ENCODE results near the gene SLC8A3.

SLC8A3 gene

DNA sequence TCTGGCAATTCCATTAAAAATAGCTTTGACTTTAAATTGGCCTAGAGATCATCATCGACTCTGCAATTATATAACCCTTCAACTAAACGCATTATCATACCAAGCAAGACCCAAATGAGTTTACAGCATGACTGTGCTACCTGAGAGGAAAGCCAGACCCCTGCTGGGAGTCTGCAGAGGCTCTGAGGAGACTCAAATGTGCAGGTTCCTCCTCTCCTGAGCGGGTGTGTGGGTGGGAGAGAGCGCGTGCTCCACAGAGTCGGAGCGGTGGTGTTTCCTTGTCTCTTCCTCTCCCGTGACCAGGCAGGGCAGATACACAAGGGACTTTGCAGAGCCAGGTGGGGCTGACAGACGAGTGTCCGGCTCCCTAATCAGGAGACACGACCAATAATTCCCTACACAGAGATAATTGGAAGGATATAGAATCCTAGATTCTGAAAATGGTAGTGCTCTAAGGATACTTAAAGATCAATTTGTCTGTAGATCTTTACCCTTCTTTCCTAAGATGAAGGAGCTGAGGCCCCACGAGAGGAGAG, 74.1 kb downstream of the SLC8A3 start:
- no peak for DNase-seq (ENCODE audit: low read depth)

DNA sequence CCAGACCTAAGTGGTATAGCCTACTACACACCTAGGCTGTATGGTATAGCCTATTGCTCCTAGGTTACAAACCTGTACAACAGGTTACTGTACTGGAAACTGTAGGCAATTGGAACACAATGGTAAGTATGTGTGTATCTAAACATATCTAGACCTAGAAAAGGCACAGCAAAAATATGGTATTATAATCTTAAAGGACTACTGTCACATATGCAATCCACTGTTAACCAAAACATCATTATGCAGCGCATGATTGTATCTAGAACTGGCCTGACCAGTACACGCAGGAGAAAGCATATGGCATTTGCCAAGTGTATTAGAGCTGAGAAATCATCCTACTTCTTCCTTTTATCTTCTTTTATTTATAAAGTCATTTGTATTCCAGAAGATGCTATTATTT, 75.5 kb downstream of the SLC8A3 start:
- no peak for DNase-seq (ENCODE audit: low read depth)

DNA sequence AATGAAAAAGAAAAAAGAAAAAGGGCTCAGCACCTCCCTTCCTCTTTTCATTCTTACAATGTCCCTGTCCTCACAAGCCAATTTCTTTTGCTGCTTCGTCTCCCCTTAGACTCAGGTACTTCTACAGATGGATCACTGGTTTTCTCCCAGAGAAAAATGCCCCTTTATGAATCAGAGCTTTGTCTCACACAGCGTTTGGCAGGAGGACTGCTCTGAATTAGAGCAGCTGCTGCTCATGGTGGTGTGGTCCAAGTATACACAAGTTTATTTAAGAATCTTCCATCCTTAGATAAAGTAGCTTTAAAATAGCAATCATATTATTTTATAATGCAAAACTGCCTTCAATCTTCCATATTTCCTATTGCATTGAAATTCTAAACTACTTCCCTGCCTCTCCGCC, 80.3 kb downstream of the SLC8A3 start:
- DNase-seq (ENCODE audit: low read depth) = no peak

DNA sequence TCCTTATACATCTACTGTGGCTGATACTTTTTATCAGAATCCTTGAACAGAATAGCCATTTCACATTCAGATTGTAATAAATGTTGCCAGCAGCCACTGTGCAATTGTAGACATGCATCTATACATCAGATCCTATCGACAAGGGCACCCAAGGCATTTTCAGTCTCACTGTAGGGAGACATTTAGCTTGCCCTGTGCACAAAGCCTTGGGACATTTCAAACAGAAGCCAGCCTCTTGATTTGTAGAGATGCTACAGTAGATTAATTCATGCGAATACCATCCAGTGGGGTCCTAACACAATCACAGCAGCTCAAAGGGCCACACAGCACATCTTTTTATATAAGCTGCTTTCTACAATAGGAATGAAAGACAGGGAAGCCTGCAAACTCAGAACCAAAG, 81.4 kb downstream of the SLC8A3 start:
- DNase-seq (ENCODE audit: low read depth) = no peak

DNA sequence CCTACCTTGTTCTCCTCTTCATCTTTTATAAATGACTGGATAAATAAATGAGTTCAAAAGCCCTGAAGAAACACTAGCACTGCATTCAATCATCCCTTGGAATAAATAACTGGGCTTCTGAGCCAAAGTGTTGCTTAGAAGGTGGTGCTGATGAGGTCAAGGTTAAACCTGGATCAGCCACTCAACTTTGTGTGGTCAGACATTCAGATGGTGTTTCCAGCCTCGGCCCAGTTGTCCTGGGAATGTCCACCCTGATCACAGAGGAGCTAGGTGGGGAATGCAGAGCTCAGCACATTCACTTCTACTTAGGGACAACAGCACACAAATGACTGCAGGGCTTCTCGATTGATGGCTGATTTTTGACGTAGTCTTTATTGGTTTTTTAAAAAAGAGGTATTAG, 88.7 kb downstream of the SLC8A3 start:
- no peak for DNase-seq (ENCODE audit: low read depth)

DNA sequence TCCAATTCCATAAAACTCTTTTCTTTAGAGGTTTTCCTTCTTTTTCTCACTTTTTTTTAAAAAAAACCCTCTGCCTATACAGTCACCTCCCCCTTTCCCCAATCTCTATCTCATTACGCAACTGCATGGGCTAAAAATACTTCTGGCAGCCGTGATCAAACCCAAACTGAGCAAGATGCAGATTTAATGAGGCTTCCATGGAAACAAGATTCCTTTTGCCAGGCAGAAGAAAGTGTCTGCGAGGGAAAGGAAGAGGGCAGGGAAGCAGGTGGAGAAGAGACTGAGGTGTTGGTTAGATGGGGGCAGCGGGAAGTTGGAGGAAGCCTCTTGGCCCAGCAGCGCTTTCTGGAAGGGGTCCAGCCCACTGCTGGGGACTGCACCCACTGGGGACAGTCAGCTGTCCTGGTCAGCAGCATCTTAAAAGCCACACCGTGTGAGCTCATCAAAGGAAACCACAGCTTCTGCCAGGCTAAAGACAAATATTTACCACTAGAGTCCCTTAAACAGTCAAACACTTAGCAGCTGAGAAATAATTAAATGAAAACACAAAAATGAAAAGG, 90.4 kb downstream of the SLC8A3 start:
- no peak for DNase-seq (ENCODE audit: low read depth)

DNA sequence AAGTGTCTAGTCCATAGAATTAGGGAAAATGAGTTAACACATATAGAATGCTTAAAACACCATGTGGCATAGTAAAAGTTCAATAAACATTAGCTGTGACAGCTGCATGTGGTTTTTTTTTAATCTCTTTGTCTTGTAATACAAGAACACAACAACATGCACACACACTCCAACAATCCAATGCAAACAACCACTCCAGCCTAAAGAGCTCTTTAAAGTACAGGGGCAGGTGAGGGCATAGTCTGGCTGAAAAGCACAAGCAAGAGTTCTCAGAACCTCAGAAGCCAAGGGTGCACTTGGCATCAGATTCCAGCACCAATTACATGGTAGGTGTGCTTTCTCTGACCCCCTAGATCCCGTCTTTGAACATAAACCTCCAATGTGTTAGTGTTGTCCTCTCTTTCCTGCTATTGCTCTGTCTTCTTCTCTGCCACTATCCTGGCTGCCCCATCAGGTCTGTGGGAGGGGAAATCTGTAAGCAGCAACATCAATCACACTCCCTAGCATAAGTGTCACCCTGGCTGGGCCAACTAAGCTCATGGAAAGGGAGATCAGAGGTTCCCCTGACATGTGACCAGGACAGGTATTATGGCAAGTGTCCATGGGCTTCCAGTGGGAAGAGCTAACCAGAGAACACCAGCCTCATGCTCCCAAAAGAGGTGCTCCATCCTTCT, 91.0 kb downstream of the SLC8A3 start:
- no peak for DNase-seq (ENCODE audit: low read depth)

DNA sequence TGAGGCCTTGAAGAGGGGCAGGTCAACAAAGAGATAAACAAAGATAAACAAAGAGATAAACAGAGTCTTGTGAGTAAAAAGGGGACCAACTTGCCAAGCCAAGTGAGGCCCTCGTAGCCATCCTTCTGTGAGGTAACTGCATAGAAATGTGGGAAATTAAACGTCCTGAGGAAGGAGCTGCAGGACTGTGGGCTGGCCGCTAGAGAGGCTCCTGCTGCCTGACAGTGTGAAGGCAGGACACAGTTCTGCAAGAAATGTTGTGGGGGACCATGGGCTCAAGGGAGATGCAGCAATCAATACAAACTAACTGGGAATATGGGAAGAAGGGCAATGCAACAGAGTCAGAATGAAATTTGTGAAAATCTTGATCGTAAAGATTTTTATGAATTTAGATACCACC, 91.9 kb downstream of the SLC8A3 start:
- DNase-seq (ENCODE audit: low read depth) = no peak

DNA sequence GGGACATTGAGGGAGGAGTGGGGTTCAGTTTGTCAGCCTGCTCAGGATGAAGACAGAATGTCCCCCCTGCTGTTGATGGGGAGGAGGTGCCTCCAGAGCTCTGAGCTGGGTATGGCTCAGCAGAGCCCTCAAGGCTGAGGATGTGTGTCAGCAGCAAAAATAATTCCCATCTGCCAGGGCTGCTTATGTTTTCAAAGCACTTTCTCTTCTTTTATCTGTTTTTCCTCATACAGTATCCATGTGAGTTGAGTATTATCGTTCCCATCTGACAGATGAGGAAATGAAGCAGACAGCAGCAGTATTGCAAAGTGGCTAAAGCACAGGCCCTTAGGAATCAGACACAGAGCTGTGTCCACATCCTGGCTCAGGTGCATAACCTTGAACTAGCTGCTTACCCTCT, 94.1 kb downstream of the SLC8A3 start:
- DNase-seq (ENCODE audit: low read depth) = no peak

DNA sequence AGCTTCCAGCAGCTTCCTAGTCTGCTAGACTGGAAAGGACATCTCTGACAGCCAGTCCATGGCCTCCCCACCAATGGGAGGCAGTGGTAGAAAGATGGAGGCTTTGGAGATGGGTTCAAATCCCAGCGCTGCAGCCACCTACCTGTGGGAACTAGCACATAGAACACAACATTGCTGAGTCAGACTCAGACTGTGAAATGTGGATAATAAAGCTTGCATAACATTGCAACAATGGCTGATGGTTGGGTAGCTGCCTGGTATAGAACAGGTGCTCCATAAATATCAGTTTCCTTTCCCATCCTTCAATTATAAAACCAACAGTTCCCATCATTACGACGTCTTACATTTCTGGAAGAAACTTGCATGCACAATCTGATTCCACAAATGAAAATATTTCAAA, 94.6 kb downstream of the SLC8A3 start:
- no peak for DNase-seq (ENCODE audit: low read depth)

DNA sequence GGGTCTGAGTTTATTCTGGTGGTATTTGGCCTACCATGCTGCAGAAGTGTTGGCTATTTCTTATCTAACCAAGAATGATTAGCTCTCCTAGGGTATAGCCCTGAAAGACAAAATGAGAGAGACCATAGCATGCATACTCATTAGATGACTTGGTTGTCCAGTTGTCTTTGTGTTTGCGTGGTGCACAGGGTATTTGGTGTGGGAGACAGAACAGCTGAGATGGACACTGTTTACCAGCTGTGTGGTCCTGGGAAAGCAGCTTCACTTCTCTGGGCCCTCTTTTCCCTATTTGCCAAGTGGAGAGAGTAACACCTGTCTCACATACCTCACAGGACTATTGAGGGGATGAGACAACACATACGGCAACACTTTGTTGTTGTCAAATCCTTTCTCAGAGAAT, 95.6 kb downstream of the SLC8A3 start:
- no peak for DNase-seq (ENCODE audit: low read depth)

DNA sequence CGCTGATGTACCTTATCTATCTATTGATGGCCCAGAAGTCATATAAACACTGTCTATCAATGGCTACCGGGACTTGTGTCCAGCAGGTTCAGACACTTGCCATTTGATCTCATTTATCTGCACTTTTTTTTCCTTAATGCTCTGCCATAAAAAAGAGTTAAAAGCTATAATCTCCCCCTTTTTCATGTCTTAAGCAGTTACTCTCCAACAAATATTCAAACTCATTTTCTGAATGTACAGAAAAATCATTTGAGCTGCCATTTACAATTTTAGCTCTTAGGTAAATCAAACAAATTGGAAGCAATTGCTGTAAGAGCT, 101.4 kb downstream of the SLC8A3 start:
- no peak for DNase-seq (ENCODE audit: low read depth)

DNA sequence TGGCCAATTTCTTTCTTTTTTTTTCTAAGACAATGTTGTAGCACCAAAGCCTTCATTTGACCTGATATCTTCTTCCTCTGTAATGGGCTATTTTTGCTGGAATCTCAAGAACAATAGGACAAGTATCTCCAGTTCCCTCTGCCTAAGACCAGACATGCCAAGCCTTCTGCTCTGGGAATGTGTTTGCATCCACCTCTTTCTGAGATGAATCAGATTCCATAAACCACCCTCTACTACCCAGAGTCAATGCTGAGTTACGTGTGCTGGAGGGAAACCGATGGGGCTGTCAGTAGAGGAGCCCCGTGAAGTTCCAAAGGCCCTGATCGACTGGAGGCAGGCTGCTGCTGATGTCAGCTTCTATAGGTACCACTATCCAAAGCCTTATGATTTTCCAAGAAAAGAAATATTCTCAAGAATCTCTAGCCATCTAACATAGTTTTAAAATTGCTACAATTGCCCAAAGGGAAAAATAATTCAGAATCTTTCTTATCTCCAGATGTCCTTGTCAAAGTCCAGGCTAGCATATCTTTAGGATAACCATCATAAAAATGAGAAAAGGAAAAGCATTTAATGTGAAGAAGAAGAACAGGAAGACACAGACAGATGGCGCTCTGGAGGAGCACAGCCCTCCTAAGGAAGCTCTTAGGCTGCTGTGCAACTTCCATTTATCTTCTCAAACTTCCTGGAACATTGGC, 101.9 kb downstream of the SLC8A3 start:
- no peak for DNase-seq (ENCODE audit: low read depth)

DNA sequence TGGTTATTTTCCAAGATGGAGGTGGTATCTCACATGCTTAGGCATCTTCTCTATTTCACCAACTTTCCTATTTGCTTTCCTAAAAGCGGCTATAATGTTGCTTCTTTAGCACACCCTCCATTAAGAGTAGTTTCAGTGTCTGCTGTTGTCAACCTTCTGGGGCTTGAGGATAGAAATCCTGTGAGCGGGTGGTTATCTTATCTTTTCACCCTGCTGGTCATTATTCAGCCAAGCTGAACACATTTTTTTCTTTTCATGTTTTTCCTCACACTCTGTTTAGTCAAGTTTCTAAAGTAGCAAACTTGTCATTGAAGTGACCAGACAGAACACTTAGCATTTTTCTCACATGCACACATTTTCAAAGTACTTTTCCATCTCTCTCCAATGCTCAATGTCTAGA, 104.5 kb downstream of the SLC8A3 start:
- no peak for DNase-seq (ENCODE audit: low read depth)

DNA sequence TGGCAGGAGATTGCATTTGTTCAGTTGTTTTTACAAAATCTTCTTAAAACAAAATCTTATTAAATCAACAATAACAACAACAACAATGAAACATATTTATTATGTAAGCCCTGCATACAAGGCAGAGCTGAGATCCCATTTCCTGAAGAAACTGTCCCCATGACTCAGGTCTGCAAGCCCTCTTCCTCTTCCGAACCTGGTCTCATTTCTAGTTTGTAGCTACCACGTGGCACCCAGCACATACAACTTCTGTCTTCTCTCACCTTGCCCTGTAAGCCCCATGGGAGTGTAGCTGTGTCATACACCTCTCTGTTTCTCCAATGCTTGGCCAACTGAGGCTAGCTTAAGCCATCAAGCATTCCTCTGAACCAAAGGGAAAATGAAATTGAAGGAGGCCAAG, 106.4 kb downstream of the SLC8A3 start:
- no peak for DNase-seq (ENCODE audit: low read depth)

DNA sequence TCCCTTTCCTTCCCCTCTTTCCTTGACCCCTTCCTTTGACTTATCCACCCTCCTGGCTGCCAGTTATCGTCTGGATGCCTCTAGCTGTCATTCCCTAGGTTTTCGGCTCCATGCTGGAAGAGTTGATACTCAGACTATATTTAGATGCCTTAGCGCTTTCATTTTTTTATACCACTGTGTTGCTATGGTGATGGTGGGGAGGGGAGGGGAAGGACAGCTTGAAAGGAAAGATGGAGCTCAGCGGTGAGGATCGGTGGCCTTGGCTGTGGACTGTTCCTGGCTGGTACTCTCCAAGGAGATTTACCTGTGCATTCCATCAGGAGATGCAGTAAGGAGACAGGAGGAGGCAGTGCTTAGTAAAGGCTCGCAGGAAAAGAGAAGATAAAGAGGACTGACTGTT, 108.7 kb downstream of the SLC8A3 start:
- no peak for DNase-seq (ENCODE audit: low read depth)

DNA sequence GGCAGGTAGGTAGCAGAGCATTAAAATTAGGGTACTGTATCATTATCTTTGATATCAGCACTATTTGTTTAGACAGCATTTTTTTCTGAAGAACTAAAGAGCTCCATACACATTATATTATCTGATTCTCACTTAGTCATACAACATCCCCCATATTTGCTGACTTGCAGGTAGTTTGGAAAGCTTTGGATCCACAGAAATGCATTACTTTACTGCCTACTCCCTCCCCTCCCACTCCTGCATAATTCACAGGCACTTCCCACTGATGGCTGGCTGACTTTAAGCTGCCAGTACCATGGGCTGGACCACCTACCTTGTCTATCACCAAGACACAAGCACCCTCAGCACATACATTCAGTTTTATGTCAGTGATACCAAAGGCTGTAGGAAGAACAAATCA, 110.4 kb downstream of the SLC8A3 start:
- no peak for DNase-seq (ENCODE audit: low read depth)

DNA sequence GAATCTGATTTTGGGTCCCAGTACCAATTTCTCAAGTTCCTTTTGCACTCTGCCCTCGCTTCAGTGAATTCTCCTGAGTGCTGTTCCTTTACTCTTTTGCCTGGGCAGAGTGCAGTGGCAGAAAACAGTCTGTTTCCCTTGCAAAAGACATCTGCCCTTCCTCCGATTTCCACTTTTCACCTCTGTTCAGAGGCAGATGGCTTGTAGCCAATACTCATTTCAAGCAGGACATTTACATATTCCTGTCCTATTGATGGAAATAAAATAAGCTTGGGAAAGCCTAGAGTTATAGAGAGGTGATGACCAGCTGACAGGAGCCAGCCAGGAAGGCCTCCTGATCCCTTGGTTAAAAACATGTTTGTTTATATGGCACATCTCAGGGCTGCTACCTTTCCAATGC, 111.0 kb downstream of the SLC8A3 start:
- no peak for DNase-seq (ENCODE audit: low read depth)

DNA sequence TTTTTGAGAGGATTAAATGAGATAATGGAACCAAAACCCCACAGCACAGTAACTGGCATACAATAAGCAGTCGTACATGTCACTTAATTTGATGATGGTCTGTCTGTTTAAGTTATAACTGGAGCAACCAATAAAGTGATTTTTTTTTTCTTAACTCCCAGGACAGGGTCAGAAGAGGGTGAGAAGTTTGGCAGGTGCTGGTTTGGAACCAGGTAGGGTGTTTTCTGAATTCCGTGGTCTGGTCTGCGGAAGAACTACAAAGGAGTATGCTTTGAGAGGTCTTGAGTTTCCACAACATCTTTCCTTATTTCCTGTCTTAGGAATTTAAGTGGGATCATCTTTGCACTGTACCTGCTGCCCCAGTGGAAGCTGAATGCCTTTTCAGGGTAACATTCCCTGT, 111.7 kb downstream of the SLC8A3 start:
- no peak for DNase-seq (ENCODE audit: low read depth)

DNA sequence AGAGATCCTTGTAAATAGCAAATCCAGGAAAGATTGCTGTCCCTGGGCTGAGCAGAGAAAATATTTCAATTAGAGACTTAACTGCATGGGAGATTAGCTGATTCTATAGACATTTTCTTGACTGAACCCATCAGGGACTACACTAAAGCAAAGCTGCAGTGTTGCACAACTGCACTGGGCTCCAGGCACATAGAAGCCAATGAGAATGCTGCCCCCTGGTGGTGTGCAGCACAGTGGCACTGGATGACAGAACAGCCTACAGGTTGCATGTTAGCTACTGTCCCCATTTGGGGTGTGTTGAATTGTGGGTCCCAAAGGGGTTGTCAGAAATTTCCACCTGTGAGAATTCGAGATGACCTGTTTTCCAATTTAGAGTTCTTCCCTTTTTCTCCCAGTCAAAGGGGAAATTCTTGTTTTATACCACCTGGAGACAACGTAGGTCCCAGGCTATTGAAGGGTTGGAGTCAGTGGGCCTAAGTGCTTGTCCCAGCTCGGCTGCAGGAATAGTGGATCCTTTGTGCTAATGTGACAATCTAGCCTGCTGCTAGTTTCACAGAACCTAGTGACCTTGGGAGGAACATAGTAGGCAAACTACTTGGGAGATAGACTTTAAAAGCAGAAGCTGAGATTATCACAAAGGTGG, 114.7 kb downstream of the SLC8A3 start:
- DNase-seq (ENCODE audit: low read depth) = no peak

DNA sequence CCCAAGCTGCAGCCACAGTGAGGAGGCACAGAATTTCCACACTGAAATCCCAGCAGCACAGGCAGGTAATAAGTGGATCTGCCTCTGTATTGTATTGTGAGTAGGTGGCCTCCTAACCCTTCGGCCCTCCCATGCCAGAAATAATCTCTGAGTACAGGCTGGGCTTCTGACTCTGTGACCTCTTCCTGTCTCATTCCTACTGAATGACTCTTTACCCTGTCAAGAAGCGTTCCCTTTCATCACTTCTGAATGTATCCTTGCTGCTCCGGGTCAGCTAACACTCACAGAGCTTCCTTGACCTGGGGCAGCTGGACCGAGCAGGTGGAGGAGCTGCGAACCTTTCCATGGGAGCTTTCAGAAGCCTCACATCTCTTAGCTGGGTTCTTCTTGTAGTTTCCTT, 119.6 kb downstream of the SLC8A3 start:
- DNase-seq (ENCODE audit: low read depth) = no peak

DNA sequence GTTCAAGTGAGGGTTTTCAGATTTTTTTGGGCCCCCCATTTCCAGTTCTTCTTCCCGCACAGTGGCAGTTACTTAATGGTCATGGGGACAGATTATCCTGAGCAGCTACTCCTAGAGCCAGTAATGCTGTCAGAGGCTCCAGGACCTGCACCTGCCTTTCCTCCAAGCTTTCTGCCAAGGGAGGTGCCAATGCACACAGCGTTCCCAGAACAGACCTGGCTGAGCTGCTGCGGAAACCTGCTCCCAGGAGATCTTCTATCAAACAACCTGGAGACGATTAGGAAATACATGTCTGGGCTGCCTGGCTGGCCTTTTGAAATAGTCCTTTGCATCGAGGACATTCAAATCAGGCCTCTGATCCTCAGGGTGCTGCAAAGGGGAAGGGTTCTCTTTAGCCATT, 120.9 kb downstream of the SLC8A3 start:
- DNase-seq (ENCODE audit: low read depth) = no peak

DNA sequence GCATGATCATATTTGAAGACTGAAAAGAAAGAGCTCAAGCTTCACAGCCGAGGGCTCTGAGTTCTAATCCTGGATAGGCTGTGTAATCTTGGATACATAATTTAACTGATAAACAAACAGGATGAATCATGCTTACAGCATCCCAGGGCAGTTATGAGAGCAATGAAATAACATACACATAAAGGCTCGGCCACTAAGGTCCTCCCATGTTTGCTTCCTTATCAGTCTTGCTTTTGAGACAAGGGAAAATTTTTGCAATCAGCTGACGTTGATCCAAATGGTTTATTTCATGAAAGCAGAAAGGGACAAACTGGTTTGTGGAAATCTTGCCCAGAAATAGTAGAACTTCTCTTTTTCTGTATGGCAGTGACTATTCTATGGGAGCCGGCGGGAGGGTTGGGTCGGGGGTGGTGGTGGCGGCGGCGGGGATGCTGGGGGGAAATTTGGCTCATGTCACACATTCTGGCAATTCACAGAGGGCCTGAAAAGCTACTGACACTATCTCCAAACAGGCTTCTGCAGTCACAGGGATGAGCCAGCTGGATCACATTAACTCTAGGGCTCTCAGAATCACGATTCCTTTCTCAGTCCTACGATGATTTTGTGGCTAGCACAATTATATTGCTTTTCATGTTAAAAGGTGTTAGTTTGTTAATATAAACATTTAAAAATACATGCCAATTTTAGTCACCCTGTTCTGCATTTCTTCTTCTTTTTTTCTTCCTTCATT, 124.5 kb downstream of the SLC8A3 start:
- DNase-seq (ENCODE audit: low read depth) = no peak
